ENCODE results near the gene MTA3.
A peak's percentile ranks its signal among the peaks of the same experiment; 100 is the strongest.

MTA3 gene

DNA sequence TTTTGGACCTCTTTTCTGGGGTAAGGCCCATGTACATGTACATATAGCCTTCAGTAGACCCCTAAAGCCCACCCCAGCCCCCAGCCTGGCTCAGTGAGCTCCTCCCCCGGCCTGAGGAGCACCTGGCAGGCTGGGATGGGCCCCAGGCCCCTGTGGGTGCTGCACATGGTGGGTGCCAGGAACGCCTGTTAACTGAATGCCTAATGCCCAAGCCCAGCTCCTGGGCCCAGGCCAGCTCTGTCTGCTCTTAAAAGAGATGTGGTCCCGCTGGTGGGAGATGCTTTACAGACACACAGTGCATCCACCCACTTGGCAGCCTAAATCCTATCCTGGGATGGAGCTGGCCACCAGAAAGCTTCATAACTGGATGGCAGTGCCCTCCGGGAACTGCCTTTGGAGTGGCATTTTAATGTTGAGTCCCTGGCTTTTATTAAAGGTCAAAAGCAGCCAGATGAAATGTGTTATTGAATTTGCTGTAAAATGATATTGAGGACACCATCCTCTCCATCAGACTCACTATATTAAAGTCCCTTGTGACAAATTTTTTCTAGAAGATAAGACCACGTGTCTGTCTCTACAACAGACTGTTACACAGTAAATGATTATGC, 203.2 kb downstream of the MTA3 start:
- DNase-seq (ENCODE audit: low spot score): no peak
- in situ Hi-C loops (cut with MboI; ENCODE audit: low sequenced_read_pairs, unreplicated experiment): no loop called here
- TF ChIP-seq, protein P1, sequence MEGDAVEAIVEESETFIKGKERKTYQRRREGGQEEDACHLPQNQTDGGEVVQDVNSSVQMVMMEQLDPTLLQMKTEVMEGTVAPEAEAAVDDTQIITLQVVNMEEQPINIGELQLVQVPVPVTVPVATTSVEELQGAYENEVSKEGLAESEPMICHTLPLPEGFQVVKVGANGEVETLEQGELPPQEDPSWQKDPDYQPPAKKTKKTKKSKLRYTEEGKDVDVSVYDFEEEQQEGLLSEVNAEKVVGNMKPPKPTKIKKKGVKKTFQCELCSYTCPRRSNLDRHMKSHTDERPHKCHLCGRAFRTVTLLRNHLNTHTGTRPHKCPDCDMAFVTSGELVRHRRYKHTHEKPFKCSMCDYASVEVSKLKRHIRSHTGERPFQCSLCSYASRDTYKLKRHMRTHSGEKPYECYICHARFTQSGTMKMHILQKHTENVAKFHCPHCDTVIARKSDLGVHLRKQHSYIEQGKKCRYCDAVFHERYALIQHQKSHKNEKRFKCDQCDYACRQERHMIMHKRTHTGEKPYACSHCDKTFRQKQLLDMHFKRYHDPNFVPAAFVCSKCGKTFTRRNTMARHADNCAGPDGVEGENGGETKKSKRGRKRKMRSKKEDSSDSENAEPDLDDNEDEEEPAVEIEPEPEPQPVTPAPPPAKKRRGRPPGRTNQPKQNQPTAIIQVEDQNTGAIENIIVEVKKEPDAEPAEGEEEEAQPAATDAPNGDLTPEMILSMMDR (IDR thresholded peaks at IDR 0.05; ENCODE audit: borderline replicate concordance, control extremely low read depth, extremely low read depth, insufficient read depth, missing control alignments): no peak

DNA sequence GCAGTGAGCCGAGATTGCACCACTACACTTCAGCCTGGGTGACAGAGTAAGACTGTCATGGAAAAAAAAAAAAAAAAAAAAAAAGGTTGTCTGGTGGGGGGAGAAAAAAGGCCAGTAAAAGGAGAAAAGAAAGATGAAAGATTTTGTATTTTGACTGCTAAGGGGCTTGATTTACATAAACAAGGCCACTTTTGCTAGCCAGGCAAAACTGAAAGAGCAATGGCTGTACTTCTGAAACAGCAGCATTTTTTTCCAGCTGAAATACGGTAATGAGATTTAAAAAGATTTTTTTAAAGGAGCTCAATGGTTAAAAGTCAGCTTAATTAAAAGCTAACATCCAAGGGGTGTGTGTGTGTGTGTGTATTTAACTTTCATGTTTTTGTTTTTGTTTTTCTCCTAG, 206.8 kb downstream of the MTA3 start:
- in situ Hi-C loops (cut with MboI; ENCODE audit: low sequenced_read_pairs, unreplicated experiment): no loop called here
- peak; percentile 60 for DNase-seq (ENCODE audit: low spot score)
- TF ChIP-seq, protein P1 (IDR thresholded peaks at IDR 0.05; ENCODE audit: borderline replicate concordance, control extremely low read depth, extremely low read depth, insufficient read depth, missing control alignments): no peak

DNA sequence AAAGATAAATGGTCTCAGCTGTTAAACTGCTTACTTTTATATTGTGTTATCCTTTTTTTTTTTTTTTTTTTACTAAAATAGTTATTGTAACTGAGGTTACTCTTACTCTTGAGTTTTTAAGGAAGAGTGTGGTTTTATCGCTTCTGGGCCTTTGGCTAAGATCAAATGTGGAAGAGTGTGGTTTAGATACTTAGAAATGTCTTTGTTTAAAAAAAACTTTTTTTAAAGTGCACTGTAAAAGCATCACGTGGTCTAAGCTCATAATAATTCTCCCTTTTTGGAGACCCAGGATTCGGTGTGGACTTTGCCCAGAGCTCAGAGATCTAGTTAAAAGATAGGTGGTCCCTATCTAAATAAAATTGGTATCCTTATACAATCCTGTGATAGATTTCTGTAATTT, 207.4 kb downstream of the MTA3 start:
- TF ChIP-seq, protein P1 (IDR thresholded peaks at IDR 0.05; ENCODE audit: borderline replicate concordance, control extremely low read depth, extremely low read depth, insufficient read depth, missing control alignments): no peak
- DNase-seq (ENCODE audit: low spot score): no peak
- in situ Hi-C loops (cut with MboI; ENCODE audit: low sequenced_read_pairs, unreplicated experiment): no loop called here

DNA sequence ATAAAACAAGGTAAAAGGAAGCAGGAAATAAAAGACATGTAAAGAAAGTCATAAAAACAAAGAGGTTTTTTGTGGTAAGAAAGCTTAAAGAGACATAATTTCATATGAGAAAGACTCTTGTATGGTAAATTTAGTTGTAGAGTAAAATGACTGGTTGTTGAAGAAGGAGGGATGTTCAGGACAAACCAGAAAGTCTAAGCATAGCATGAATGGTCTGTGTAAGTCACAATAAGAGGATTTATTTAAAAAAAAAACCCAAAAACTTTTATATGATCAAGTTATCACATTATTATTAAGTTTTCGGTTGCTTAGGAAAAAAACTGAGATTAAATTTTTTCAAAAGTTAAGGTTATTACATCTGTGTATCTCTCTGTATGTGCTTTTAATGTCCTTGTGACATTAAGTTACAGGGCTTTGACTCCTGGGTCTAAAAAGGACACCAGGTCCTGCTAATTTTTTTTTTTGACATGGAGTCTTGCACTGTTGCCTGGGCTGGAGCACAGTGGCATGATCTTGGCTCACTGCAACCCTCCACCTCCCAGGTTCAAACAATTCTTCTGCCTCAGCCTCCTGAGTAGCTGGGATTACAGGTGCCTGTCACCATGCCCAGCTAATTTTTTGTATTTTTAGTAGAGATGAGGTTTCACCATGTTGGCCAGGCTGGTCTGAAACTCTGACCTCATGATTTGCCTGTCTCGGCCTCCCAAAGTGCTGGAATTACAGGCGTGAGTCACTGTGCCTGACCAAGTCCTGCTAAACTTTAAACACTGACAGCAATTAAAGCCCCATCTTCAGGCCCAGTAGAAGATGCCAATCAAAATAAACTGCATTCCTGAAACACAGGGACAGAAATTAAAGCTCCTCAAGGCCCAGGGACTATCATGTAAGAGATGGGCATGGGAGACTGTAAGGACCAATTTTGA, 209.7 kb downstream of the MTA3 start:
- in situ Hi-C loops (cut with MboI; ENCODE audit: low sequenced_read_pairs, unreplicated experiment): no loop called here
- no peak for DNase-seq (ENCODE audit: low spot score)
- TF ChIP-seq, protein P1 (IDR thresholded peaks at IDR 0.05; ENCODE audit: borderline replicate concordance, control extremely low read depth, extremely low read depth, insufficient read depth, missing control alignments): no peak

DNA sequence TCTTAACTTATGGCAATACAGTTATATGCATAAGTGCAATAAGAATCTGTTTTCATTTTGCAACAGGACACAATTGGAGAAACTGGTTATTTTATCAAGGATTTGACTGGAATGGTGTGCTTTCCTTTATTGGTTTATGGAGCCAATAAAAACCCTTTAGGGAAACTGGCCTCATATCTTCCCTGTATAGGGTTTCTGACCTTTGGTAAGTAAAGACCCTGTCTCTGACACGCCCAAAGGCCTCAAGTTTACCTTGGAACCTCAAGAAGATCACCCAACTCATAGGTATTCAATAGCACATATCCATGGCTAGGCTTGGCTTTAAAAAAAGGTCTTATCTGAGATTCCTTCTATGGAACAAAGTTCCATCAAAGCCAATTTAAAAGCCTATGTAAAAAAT, 212.7 kb downstream of the MTA3 start:
- in situ Hi-C loops (cut with MboI; ENCODE audit: low sequenced_read_pairs, unreplicated experiment): no loop called here
- no peak for DNase-seq (ENCODE audit: low spot score)
- TF ChIP-seq, protein P1 (IDR thresholded peaks at IDR 0.05; ENCODE audit: borderline replicate concordance, control extremely low read depth, extremely low read depth, insufficient read depth, missing control alignments): no peak

DNA sequence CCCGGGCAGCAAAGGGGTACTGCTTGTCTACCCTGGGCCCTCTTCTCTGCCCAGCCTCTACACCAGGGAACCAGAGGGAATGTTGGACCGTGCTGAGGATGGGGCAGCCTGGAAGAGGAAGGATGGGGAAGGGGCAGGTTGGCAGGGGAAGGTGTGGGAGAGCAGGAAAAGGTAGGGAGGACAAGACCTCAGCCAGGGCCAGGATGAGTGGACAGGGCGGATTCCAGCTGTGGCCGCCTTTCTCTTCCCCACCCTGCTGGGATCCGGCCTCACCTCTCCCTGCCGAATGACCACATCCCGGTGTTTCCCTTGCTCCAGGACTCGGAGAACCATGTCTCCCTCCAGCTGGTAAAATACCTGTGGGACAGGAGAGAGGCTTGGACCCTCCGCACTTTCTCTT, 215.1 kb downstream of the MTA3 start:
- TF ChIP-seq, protein P1 (IDR thresholded peaks at IDR 0.05; ENCODE audit: borderline replicate concordance, control extremely low read depth, extremely low read depth, insufficient read depth, missing control alignments): no peak
- in situ Hi-C loops (cut with MboI; ENCODE audit: low sequenced_read_pairs, unreplicated experiment): no loop called here
- no peak for DNase-seq (ENCODE audit: low spot score)

All from GM13976 (cell line).